GM12878 (cell line): Measurements from ENCODE around the gene MS4A1. TPM values are rescaled to one million over a fixed set of nuclear protein-coding genes. Genes with fewer than 3 reads are reported as not detected.

Source experiments
- ATF3 ChIP-seq: IDR thresholded peaks from 2 replicates; pipeline ENCODE4 v1.6.1; 2011; ENCODE audit warnings: low read depth, mild to moderate bottlenecking, low read length, moderate library complexity, borderline replicate concordance; ENCODE audit errors: extremely low read depth
- BACH1 ChIP-seq: fragments of 450-650 bp; IDR thresholded peaks from 2 replicates; pipeline ENCODE4 v1.6.1; 2017; ENCODE audit warnings: mild to moderate bottlenecking, borderline replicate concordance
- BMI1 ChIP-seq: fragments of 450-650 bp; IDR thresholded peaks from 2 replicates; pipeline ENCODE4 v1.6.1; 2016; ENCODE audit warnings: mild to moderate bottlenecking, moderate library complexity, borderline replicate concordance
- CTCF ChIP-seq, 3 experiments: IDR thresholded peaks in 2 of 3; conservative IDR thresholded peaks in 1 of 3; 2 replicates each; pipeline ENCODE4 v1.5.1; 2011; ENCODE audit warnings: low read depth in 3 of 3, low read length in 3 of 3, mild to moderate bottlenecking in 3 of 3, control low read depth in 2 of 3, moderate library complexity in 2 of 3, inconsistent platforms in 1 of 3, mixed read lengths in 1 of 3; ENCODE audit not compliant: control insufficient read depth in 2 of 3, insufficient read depth in 1 of 3; ENCODE audit errors: extremely low read depth in 1 of 3
- EGR1 ChIP-seq, 2 experiments: IDR thresholded peaks; 1 replicate in 1 of 2; 2 replicates in 1 of 2; pipeline ENCODE4 v1.6.1; 2011 to 2012; ENCODE audit warnings: low read depth in 2 of 2, low read length in 2 of 2, borderline replicate concordance in 1 of 2, mild to moderate bottlenecking in 1 of 2, moderate library complexity in 1 of 2
- IKZF1 ChIP-seq: fragments of 450-650 bp; conservative IDR thresholded peaks from 2 replicates; pipeline ENCODE4 v1.6.1; 2017; ENCODE audit warnings: antibody characterized with exemption, mild to moderate bottlenecking
- JUND ChIP-seq: IDR thresholded peaks from 2 replicates; pipeline ENCODE4 v1.6.1; 2012; ENCODE audit warnings: low read depth, mild to moderate bottlenecking, low read length, improper control_type of control experiment, moderate library complexity
- NR2C1 ChIP-seq: fragments of 450-650 bp; IDR thresholded peaks from 2 replicates; pipeline ENCODE4 v1.6.1; 2017; ENCODE audit warnings: antibody characterized with exemption, mild to moderate bottlenecking, moderate library complexity
- PKNOX1 ChIP-seq: fragments of 450-650 bp; IDR thresholded peaks from 2 replicates; pipeline ENCODE4 v1.6.1; 2016; ENCODE audit warnings: mild to moderate bottlenecking
- POLR2AphosphoS5 ChIP-seq: IDR thresholded peaks from 2 replicates; pipeline ENCODE4 v1.6.1; 2011; ENCODE audit warnings: mild to moderate bottlenecking, low read length, inconsistent platforms
- RFX5 ChIP-seq: IDR thresholded peaks from 2 replicates; pipeline ENCODE4 v1.6.1; 2011; ENCODE audit warnings: low read depth, low read length, improper control_type of control experiment
- SMAD5 ChIP-seq: IDR thresholded peaks from 2 replicates; pipeline ENCODE4 v1.6.1; 2016; ENCODE audit warnings: antibody characterized with exemption, low read depth
- TAF1 ChIP-seq: IDR thresholded peaks from 2 replicates; pipeline ENCODE4 v1.6.1; 2011; ENCODE audit warnings: mild to moderate bottlenecking, low read depth, low read length, borderline replicate concordance
- TARDBP ChIP-seq: IDR thresholded peaks from 2 replicates; pipeline ENCODE4 v1.6.1; 2016; ENCODE audit warnings: borderline replicate concordance
- TCF12 ChIP-seq: IDR thresholded peaks from 2 replicates; pipeline ENCODE4 v1.6.1; 2011; ENCODE audit warnings: low read depth, mild to moderate bottlenecking, low read length
- ZBED1 ChIP-seq: IDR thresholded peaks from 2 replicates; pipeline ENCODE4 v1.6.1; 2016; ENCODE audit warnings: borderline replicate concordance
- polyA plus RNA-seq, 11 experiments: library from polyadenylated mRNA; depleted of rRNA in 4 of 11; unstranded in 6 of 11; stranded (reverse) in 5 of 11; fragments of >200 nt; fragmentation: Nextera tagmentation in 4 of 11; fragmentation: Illumina TruSeq in 1 of 11; extraction: Ambion mirVana in 4 of 11; extraction: Trizol in 1 of 11; gene quantifications; 1 replicate in 1 of 11; 2 replicates in 10 of 11; pipeline versions ENCODE4 v1.2.1 to v1.2.3, GENCODE V29; 2011 to 2016; ENCODE audit warnings: inconsistent platforms in 2 of 11, missing spikeins in 2 of 11, low read depth in 1 of 11
- total RNA-seq, 4 experiments: library from RNA; depleted of rRNA in 3 of 4; stranded (reverse); fragments of >200 nt in 3 of 4; fragmentation: Illumina TruSeq in 1 of 4; extraction: Trizol in 1 of 4; gene quantifications; 2 replicates each; pipeline versions ENCODE4 v1.2.1 to v1.2.3, GENCODE V29; 2013 to 2021
- TF ChIP-seq, protein P1 (sequence below): fragments of 450-650 bp; IDR thresholded peaks from 2 replicates; pipeline ENCODE4 v1.6.1; 2018; ENCODE audit warnings: mild to moderate bottlenecking, low read depth, moderate library complexity; ENCODE audit not compliant: partially characterized antibody
- TF ChIP-seq, protein P2 (sequence below): IDR thresholded peaks from 2 replicates; pipeline ENCODE4 v1.6.1; 2012; ENCODE audit warnings: low read length, inconsistent platforms
- TF ChIP-seq, protein P3 (sequence below): fragments of 450-650 bp; IDR thresholded peaks from 2 replicates; pipeline ENCODE4 v1.6.1; 2017; ENCODE audit warnings: mild to moderate bottlenecking, low read depth, inconsistent platforms; ENCODE audit not compliant: poor library complexity, severe bottlenecking

Gene MS4A1
- total and polyA plus RNA-seq, 10 of the 15 experiments (the other 5 are each of a cell fraction or from before 2014, with no cell fraction given): 329 to 2,106 (median 687) TPM

- TF ChIP-seq PKNOX1 (peak; percentile 75; the same call in 1 of the 2 replicates), JUND (no peak), NR2C1 (no peak), IKZF1 (peak; percentile 66), BACH1 (no peak), ZBED1 (peak; percentile 75; the same call in 1 of the 2 replicates), SMAD5 (peak; percentile 31; the same call in 1 of the 2 replicates), POLR2AphosphoS5 (peak; percentile 93), EGR1 (IDR thresholded peaks at IDR 0.05; ENCODE audit: borderline replicate concordance in 1 of 2, low read depth in 2 of 2, low read length in 2 of 2) (peak; percentile 56 to 99), BMI1 (peak; percentile 58; the same call in 1 of the 2 replicates), TCF12 (0 out of 2 replicates have a peak, but pooled peaks have one; percentile 65), TAF1 (0 out of 2 replicates have a peak, but pooled peaks have one; percentile 48), RFX5 (no peak), ATF3 (no peak), CTCF (IDR thresholded peaks at IDR 0.05 in 2 of 3, conservative IDR thresholded peaks at IDR 0.05 in 1 of 3; ENCODE audit: control insufficient read depth in 2 of 3, extremely low read depth in 1 of 3, insufficient read depth in 1 of 3, low read depth in 3 of 3, low read length in 3 of 3) (no peak), TARDBP (0 out of 2 replicates have a peak, but pooled peaks have one; percentile 27)
- TF ChIP-seq, protein P1, sequence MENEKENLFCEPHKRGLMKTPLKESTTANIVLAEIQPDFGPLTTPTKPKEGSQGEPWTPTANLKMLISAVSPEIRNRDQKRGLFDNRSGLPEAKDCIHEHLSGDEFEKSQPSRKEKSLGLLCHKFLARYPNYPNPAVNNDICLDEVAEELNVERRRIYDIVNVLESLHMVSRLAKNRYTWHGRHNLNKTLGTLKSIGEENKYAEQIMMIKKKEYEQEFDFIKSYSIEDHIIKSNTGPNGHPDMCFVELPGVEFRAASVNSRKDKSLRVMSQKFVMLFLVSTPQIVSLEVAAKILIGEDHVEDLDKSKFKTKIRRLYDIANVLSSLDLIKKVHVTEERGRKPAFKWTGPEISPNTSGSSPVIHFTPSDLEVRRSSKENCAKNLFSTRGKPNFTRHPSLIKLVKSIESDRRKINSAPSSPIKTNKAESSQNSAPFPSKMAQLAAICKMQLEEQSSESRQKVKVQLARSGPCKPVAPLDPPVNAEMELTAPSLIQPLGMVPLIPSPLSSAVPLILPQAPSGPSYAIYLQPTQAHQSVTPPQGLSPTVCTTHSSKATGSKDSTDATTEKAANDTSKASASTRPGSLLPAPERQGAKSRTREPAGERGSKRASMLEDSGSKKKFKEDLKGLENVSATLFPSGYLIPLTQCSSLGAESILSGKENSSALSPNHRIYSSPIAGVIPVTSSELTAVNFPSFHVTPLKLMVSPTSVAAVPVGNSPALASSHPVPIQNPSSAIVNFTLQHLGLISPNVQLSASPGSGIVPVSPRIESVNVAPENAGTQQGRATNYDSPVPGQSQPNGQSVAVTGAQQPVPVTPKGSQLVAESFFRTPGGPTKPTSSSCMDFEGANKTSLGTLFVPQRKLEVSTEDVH: no peak
- TF ChIP-seq, protein P2, sequence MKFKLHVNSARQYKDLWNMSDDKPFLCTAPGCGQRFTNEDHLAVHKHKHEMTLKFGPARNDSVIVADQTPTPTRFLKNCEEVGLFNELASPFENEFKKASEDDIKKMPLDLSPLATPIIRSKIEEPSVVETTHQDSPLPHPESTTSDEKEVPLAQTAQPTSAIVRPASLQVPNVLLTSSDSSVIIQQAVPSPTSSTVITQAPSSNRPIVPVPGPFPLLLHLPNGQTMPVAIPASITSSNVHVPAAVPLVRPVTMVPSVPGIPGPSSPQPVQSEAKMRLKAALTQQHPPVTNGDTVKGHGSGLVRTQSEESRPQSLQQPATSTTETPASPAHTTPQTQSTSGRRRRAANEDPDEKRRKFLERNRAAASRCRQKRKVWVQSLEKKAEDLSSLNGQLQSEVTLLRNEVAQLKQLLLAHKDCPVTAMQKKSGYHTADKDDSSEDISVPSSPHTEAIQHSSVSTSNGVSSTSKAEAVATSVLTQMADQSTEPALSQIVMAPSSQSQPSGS: no peak; the same call in 1 of the 2 replicates
- TF ChIP-seq, protein P3, sequence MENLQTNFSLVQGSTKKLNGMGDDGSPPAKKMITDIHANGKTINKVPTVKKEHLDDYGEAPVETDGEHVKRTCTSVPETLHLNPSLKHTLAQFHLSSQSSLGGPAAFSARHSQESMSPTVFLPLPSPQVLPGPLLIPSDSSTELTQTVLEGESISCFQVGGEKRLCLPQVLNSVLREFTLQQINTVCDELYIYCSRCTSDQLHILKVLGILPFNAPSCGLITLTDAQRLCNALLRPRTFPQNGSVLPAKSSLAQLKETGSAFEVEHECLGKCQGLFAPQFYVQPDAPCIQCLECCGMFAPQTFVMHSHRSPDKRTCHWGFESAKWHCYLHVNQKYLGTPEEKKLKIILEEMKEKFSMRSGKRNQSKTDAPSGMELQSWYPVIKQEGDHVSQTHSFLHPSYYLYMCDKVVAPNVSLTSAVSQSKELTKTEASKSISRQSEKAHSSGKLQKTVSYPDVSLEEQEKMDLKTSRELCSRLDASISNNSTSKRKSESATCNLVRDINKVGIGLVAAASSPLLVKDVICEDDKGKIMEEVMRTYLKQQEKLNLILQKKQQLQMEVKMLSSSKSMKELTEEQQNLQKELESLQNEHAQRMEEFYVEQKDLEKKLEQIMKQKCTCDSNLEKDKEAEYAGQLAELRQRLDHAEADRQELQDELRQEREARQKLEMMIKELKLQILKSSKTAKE: peak; percentile 63
Observed at GRCh38 chr11:60457576-60457975, 1.9 kb downstream of the MS4A1 start (continued).
